ENCODE data around the gene CBLB.

CBLB gene

DNA sequence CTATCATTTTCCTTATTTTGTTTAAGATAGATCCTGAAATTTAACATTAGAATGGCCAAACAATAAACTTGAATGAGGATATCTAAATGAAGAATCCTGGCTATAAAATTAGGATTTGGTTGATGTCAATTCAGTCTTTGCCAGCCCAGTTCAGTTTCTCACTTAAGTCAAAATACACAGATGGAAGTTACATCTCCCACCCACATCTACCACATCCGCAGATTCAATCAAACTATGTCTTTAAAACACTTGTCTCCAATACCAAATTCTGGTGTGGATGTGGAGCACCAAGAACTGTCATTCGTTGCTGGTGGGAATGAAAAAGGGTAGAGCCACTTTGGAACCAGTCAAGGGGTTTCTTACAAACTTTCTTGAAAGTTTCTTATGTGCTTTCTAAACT, 18.2 kb downstream of the CBLB start:
- Histone ChIP-seq H3K36me3 (peaks cover 21% of the 10 kb centered on the region), H3K27me3 (ENCODE audit: insufficient read depth, low read depth, severe bottlenecking) (no peaks in the 10 kb centered on the region), H3K9me3 (ENCODE audit: severe bottlenecking) (no peaks in the 10 kb centered on the region), H3K4me3 (ENCODE audit: low read depth, low read length) (no peak overlapping the region), H3K27ac (no peak overlapping the region)
- TF ChIP-seq, protein P1, sequence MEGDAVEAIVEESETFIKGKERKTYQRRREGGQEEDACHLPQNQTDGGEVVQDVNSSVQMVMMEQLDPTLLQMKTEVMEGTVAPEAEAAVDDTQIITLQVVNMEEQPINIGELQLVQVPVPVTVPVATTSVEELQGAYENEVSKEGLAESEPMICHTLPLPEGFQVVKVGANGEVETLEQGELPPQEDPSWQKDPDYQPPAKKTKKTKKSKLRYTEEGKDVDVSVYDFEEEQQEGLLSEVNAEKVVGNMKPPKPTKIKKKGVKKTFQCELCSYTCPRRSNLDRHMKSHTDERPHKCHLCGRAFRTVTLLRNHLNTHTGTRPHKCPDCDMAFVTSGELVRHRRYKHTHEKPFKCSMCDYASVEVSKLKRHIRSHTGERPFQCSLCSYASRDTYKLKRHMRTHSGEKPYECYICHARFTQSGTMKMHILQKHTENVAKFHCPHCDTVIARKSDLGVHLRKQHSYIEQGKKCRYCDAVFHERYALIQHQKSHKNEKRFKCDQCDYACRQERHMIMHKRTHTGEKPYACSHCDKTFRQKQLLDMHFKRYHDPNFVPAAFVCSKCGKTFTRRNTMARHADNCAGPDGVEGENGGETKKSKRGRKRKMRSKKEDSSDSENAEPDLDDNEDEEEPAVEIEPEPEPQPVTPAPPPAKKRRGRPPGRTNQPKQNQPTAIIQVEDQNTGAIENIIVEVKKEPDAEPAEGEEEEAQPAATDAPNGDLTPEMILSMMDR (IDR thresholded peaks at IDR 0.05; ENCODE audit: low read depth, low read length): no peak
- no peak for DNase-seq

DNA sequence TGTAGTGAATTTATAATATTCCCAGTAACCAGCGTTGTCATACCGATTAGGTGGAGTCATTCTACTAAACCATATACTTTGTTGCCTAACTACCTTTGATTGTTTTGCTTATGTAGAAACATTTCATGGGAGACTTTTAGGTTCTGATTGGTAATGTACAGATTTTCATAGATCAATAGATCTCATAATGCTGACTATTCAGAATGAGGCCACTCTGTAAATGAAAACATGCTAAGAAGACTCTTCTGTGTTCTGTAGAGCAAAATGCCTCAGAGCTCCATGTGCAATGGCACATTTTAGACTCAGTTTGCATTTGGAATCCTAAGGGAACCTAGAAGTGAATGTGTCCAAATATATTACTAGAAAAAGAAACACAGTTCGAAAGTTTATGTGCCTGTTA, 20.0 kb downstream of the CBLB start:
- Histone ChIP-seq H3K27me3 (ENCODE audit: insufficient read depth, low read depth, severe bottlenecking) (no peaks in the 10 kb centered on the region), H3K36me3 (peaks cover 16% of the 10 kb centered on the region), H3K9me3 (ENCODE audit: severe bottlenecking) (no peaks in the 10 kb centered on the region), H3K4me3 (ENCODE audit: low read depth, low read length) (no peak overlapping the region), H3K27ac (no peak overlapping the region)
- DNase-seq: no peak
- TF ChIP-seq, protein P1 (IDR thresholded peaks at IDR 0.05; ENCODE audit: low read depth, low read length): no peak

DNA sequence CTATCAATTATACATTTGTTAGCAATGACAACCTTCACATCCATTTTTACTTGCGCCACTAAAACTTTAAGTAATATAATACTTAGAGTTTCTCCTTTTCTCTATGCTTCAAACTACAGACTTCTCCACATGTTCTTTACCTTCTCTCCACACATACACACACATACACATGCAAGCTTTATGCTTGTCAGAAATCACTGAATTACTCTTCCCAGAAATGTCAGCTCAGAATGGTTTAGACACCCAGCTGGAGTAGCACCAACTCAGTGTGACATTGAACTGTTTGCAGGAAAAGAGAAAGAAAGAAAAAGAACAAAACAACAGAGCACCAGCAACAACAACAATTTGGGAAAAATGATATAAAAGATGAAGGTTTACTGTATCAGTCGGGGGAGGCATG, 20.9 kb downstream of the CBLB start:
- no peaks in the 10 kb centered on the region for H3K9me3 ChIP-seq (ENCODE audit: severe bottlenecking)
- DNase-seq: no peak
- H3K27me3 ChIP-seq (ENCODE audit: insufficient read depth, low read depth, severe bottlenecking): no peaks in the 10 kb centered on the region
- H3K27ac ChIP-seq: no peak overlapping the region
- H3K36me3 ChIP-seq: peaks cover 16% of the 10 kb centered on the region
- H3K4me3 ChIP-seq (ENCODE audit: low read depth, low read length): no peak overlapping the region
- TF ChIP-seq, protein P1 (IDR thresholded peaks at IDR 0.05; ENCODE audit: low read depth, low read length): no peak

DNA sequence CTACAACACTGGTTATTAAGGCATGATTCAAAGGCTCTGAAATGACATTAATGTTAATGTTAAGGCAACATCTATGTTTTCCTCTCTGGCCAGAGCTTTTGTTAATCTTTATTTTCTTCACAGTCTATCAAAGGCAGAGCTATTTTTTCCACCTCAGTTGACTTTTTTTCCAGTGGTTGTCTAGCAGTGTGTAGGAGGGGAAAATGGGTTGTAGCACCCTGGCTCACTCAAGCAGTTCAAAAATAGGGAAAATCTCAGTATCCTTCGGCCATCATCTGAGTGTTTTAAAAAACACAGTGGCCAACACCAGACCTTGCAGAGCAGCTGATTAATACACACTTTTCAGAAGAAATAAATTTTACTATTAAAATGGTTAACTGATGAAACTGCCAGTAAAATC, 21.4 kb downstream of the CBLB start:
- TF ChIP-seq, protein P1 (IDR thresholded peaks at IDR 0.05; ENCODE audit: low read depth, low read length): no peak
- Histone ChIP-seq H3K9me3 (ENCODE audit: severe bottlenecking) (no peaks in the 10 kb centered on the region), H3K27ac (no peak overlapping the region), H3K27me3 (ENCODE audit: insufficient read depth, low read depth, severe bottlenecking) (no peaks in the 10 kb centered on the region), H3K36me3 (peaks cover 16% of the 10 kb centered on the region), H3K4me3 (ENCODE audit: low read depth, low read length) (no peak overlapping the region)
- DNase-seq: no peak

DNA sequence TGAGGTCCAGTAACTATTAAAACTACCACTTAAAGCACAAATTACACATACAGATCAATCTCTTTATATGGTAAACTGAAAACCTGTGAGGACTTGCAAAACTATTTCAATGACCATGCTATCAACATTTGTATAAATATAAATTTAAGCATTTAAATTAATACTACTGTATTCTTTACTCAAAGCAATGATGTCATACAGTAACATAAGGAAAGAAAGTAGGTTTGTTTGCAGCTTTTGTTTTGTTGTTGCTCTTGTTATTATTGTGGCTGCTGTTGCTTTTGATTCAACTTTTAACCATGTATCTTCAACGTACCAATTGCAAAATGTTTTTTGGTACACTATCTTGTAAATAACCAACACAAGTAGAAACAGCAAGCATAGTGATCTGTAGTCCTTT, 22.0 kb downstream of the CBLB start:
- Histone ChIP-seq H3K27me3 (ENCODE audit: insufficient read depth, low read depth, severe bottlenecking) (no peaks in the 10 kb centered on the region), H3K27ac (no peak overlapping the region), H3K36me3 (peaks cover 12% of the 10 kb centered on the region), H3K9me3 (ENCODE audit: severe bottlenecking) (no peaks in the 10 kb centered on the region), H3K4me3 (ENCODE audit: low read depth, low read length) (no peak overlapping the region)
- no peak for DNase-seq
- TF ChIP-seq, protein P1 (IDR thresholded peaks at IDR 0.05; ENCODE audit: low read depth, low read length): no peak

DNA sequence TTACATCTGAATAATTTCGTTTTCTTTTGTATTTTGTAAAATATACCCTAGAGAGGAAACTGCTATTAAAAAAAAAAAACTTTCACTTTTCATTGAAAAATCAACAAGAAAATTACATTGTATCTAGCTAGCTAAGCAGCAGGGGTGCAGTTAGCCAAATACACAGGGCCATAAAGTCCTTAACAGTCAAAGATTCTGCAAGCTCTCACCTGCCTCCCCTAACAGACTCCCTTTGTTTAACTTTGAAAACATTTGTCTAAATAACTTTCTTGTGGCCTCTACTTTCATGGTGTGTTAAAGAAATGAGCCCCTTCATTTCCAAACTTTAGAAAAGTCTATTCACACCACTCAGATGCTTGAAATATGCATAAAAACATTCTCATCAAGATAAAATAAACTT, 23.3 kb downstream of the CBLB start:
- H3K27me3 ChIP-seq (ENCODE audit: insufficient read depth, low read depth, severe bottlenecking): no peaks in the 10 kb centered on the region
- H3K9me3 ChIP-seq (ENCODE audit: severe bottlenecking): no peaks in the 10 kb centered on the region
- no peak for DNase-seq
- no peak overlapping the region for H3K27ac ChIP-seq
- H3K36me3 ChIP-seq: no peaks in the 10 kb centered on the region; the same call in 1 of the 2 replicates
- no peak overlapping the region for H3K4me3 ChIP-seq (ENCODE audit: low read depth, low read length)
- TF ChIP-seq, protein P1 (IDR thresholded peaks at IDR 0.05; ENCODE audit: low read depth, low read length): no peak

Data from WERI-Rb-1 (cell line).